ENCODE measurements around the gene ETFA. TPM values are rescaled to one million over a fixed set of nuclear protein-coding genes. Genes with fewer than 3 reads are reported as not detected.

Gene ETFA
- total RNA-seq, 4 donors from 2014 or later, result 179 to 261 (median 227) TPM

- no peak for DNase-seq
- in situ Hi-C loops (cut with MboI; ENCODE audit: low sequenced_read_pairs in 4 of 4), result loop anchor here in 3 of 4 donors (10.0 to 25.0 kb wide), 2 partner anchors 139 to 147 kb away; no protein-coding TSS in a partner anchor
- Histone ChIP-seq H3K27ac (no peak overlapping the region), H3K4me1 (peaks cover 16 to 17% of the 10 kb centered on the region in 2 donors), H3K4me3 (no peak overlapping the region), H3K27me3 (peaks cover 54 to 62% (median 61%) of the 10 kb centered on the region in 3 donors), H3K9me3 (no peaks in the 10 kb centered on the region), H3K36me3 (no peaks in the 10 kb centered on the region)
- intact Hi-C loops (cut with DNase I; ENCODE audit: low total_unique reads), result loop anchor here (10.0 kb wide), 1 partner anchor 531 kb away; no protein-coding TSS in a partner anchor
- ATAC-seq, result no peak
- no peak for TF ChIP-seq POLR2A (IDR thresholded peaks at IDR 0.05)
- TF ChIP-seq CTCF (IDR thresholded peaks at IDR 0.05 in 4 of 5, conservative IDR thresholded peaks at IDR 0.05 in 1 of 5), result peak in 1 of 5 experiments; percentile 22
Observed at GRCh38 chr15:76333720-76334437, 22.6 kb upstream of the ETFA start.

GRCh38 chr15:76333309-76333708 is 22.0 kb upstream of the ETFA start:
- H3K27me3 ChIP-seq, result peaks cover 49 to 57% (median 55%) of the 10 kb centered on the region in 3 donors
- no peak for ATAC-seq
- DNase-seq, result no peak
- no peaks in the 10 kb centered on the region for H3K9me3 ChIP-seq
- H3K36me3 ChIP-seq, result no peaks in the 10 kb centered on the region
- H3K27ac ChIP-seq, result no peak overlapping the region
- no peak overlapping the region for H3K4me3 ChIP-seq
- in situ Hi-C loops (cut with MboI; ENCODE audit: low sequenced_read_pairs in 4 of 4), result loop anchor here in 3 of 4 donors (10.0 to 25.0 kb wide), 2 partner anchors 139 to 146 kb away; no protein-coding TSS in a partner anchor
- peaks cover 16 to 20% of the 10 kb centered on the region in 2 donors for H3K4me1 ChIP-seq
- intact Hi-C loops (cut with DNase I; ENCODE audit: low total_unique reads), result loop anchor here (10.0 kb wide), 1 partner anchor 531 kb away; no protein-coding TSS in a partner anchor
- no peak for TF ChIP-seq CTCF (IDR thresholded peaks at IDR 0.05 in 4 of 5, conservative IDR thresholded peaks at IDR 0.05 in 1 of 5)
- TF ChIP-seq POLR2A (IDR thresholded peaks at IDR 0.05), result no peak

- no peak for ATAC-seq
- H3K4me1 ChIP-seq, result peaks cover 19 to 25% of the 10 kb centered on the region in 2 donors
- no peak for DNase-seq
- no peaks in the 10 kb centered on the region for H3K9me3 ChIP-seq
- intact Hi-C loops (cut with DNase I; ENCODE audit: low total_unique reads) (loop anchor here (10.0 kb wide), 1 partner anchor 532 kb away; no protein-coding TSS in a partner anchor), in situ Hi-C loops (cut with MboI; ENCODE audit: low sequenced_read_pairs in 4 of 4) (loop anchor here in 3 of 4 donors (10.0 to 25.0 kb wide), 2 partner anchors 138 to 145 kb away; no protein-coding TSS in a partner anchor)
- H3K4me3 ChIP-seq, result no peak overlapping the region
- H3K36me3 ChIP-seq, result no peaks in the 10 kb centered on the region
- peaks cover 46 to 52% (median 50%) of the 10 kb centered on the region in 3 donors for H3K27me3 ChIP-seq
- TF ChIP-seq CTCF (IDR thresholded peaks at IDR 0.05 in 4 of 5, conservative IDR thresholded peaks at IDR 0.05 in 1 of 5) (no peak), POLR2A (IDR thresholded peaks at IDR 0.05) (no peak)
- no peak overlapping the region for H3K27ac ChIP-seq
Observed at GRCh38 chr15:76332796-76333195, 21.5 kb upstream of the ETFA start.

- ATAC-seq (peak; percentile 63 to 67), DNase-seq (peak in 1 of 2 donors; percentile 64)
- intact Hi-C loops (cut with DNase I; ENCODE audit: low total_unique reads) (loop anchor here (1.0 to 10.0 kb wide), 3 partner anchors 95 to 535 kb away; no protein-coding TSS in a partner anchor), in situ Hi-C loops (cut with MboI; ENCODE audit: low sequenced_read_pairs in 4 of 4) (loop anchor here in 3 of 4 donors (10.0 to 25.0 kb wide), 2 partner anchors 135 to 143 kb away; no protein-coding TSS in a partner anchor)
- Histone ChIP-seq H3K4me1 (peaks cover 4 to 14% of the 10 kb centered on the region in 2 donors), H3K27me3 (peaks cover 19 to 25% (median 24%) of the 10 kb centered on the region in 3 donors), H3K9me3 (no peaks in the 10 kb centered on the region), H3K36me3 (no peaks in the 10 kb centered on the region), H3K4me3 (no peak overlapping the region), H3K27ac (no peak overlapping the region)
- TF ChIP-seq CTCF (IDR thresholded peaks at IDR 0.05 in 4 of 5, conservative IDR thresholded peaks at IDR 0.05 in 1 of 5) (peak; percentile 42 to 63 (median 47)), POLR2A (IDR thresholded peaks at IDR 0.05) (no peak)
Observed at GRCh38 chr15:76330080-76330680, 18.9 kb upstream of the ETFA start.

Measured in gastrocnemius medialis (tissue), 4 donors.